MM.1S (cell line): ENCODE measurements around the gene NPPA.

Experiments
- CTCF ChIP-seq: fragments of 300-600 bp; sonication (generic); IDR thresholded peaks from 2 replicates; pipeline ENCODE4 v1.5.1; 2016; ENCODE audit warnings: antibody characterized with exemption, low read length, mixed read lengths
- EZH2 ChIP-seq: fragments of 300-600 bp; sonication (generic); optimal IDR thresholded peaks from 2 replicates; pipeline ENCODE3; 2017; ENCODE audit warnings: low read depth, mild to moderate bottlenecking, antibody characterized with exemption, low read length, mixed read lengths
- EZH2phosphoT487 ChIP-seq: fragments of 300-600 bp; sonication (generic); IDR thresholded peaks from 2 replicates; pipeline ENCODE4 v1.6.1; 2018; ENCODE audit warnings: antibody characterized with exemption, low read length

GRCh38 chr1:11868331-11868980, 20.9 kb upstream of the NPPA start:
- TF ChIP-seq CTCF, result no peak
- no peak for TF ChIP-seq EZH2phosphoT487
- no peak for TF ChIP-seq EZH2
